HepG2 (cell line): Measurements from ENCODE around the gene CA11. TPM values are rescaled to one million over a fixed set of nuclear protein-coding genes. Genes with fewer than 3 reads are reported as not detected.

Source experiments
- ARNT ChIP-seq: fragments of 450-650 bp; IDR thresholded peaks from 2 replicates; pipeline ENCODE4 v1.6.1; 2017
- IKZF4 ChIP-seq: sonication (generic); formaldehyde crosslinking; IDR thresholded peaks from 2 replicates; pipeline ENCODE4 v1.5.1; 2020; ENCODE audit warnings: borderline replicate concordance, mild to moderate bottlenecking, low read depth, missing genetic modification reagents; ENCODE audit errors: not compliant biosample characterization
- KDM4B ChIP-seq: sonication (generic); formaldehyde crosslinking; IDR thresholded peaks from 2 replicates; pipeline ENCODE4 v1.4.0; 2020; ENCODE audit warnings: missing genetic modification reagents
- NFE2 ChIP-seq: sonication (generic); formaldehyde crosslinking; IDR thresholded peaks from 2 replicates; pipeline ENCODE4 v1.4.0; 2020; ENCODE audit warnings: missing genetic modification reagents
- SALL1 ChIP-seq: sonication (generic); formaldehyde crosslinking; IDR thresholded peaks from 2 replicates; pipeline ENCODE4 v1.8.0; 2022; ENCODE audit warnings: mild to moderate bottlenecking, missing genetic modification reagents
- TMF1 ChIP-seq: sonication (generic); formaldehyde crosslinking; IDR thresholded peaks from 2 replicates; pipeline ENCODE4 v1.8.1; 2022; ENCODE audit warnings: low read depth, missing genetic modification reagents
- ZNF775 ChIP-seq: sonication (generic); formaldehyde crosslinking; IDR thresholded peaks from 2 replicates; pipeline ENCODE4 v1.4.0; 2020; ENCODE audit warnings: missing genetic modification reagents, mild to moderate bottlenecking, moderate library complexity, borderline replicate concordance
- ZNF777 ChIP-seq: sonication (generic); formaldehyde crosslinking; IDR thresholded peaks from 2 replicates; pipeline ENCODE4 v1.4.0; 2020; ENCODE audit warnings: missing genetic modification reagents
- ZSCAN25 ChIP-seq: sonication (generic); formaldehyde crosslinking; IDR thresholded peaks from 2 replicates; pipeline ENCODE4 v1.8.0; 2022; ENCODE audit warnings: mild to moderate bottlenecking, missing genetic modification reagents
- ZZZ3 ChIP-seq: sonication (generic); formaldehyde crosslinking; IDR thresholded peaks from 2 replicates; pipeline ENCODE4 v1.4.0; 2020; ENCODE audit warnings: missing genetic modification reagents, mild to moderate bottlenecking, borderline replicate concordance
- polyA plus RNA-seq, 8 experiments: library from polyadenylated mRNA; depleted of rRNA in 3 of 8; stranded (reverse) in 7 of 8; unstranded in 1 of 8; fragments of >200 nt; fragmentation: Illumina TruSeq in 4 of 8; extraction: Trizol in 4 of 8; gene quantifications; 2 replicates each; pipeline versions ENCODE4 v1.2.1 to v1.2.3, GENCODE V29; 2011 to 2016; ENCODE audit warnings: low read depth in 4 of 8, missing spikeins in 1 of 8, mixed read lengths in 1 of 8; ENCODE audit not compliant: insufficient read depth in 1 of 8
- total RNA-seq, 5 experiments: library from RNA; depleted of rRNA; stranded (reverse); fragments of >200 nt; fragmentation: Illumina TruSeq; extraction: Trizol; gene quantifications; 2 replicates each; pipeline ENCODE4 v1.2.3, GENCODE V29; 2016; ENCODE audit warnings: low read depth in 1 of 5
- TF ChIP-seq, protein P1 (sequence below): sonication (generic); formaldehyde crosslinking; IDR thresholded peaks from 2 replicates; pipeline ENCODE4; 2020; ENCODE audit warnings: missing genetic modification reagents, mild to moderate bottlenecking, borderline replicate concordance
- TF ChIP-seq, protein P2 (sequence below): sonication (generic); formaldehyde crosslinking; IDR thresholded peaks from 2 replicates; pipeline ENCODE4 v1.4.0; 2020; ENCODE audit warnings: missing genetic modification reagents, borderline replicate concordance
- TF ChIP-seq, protein P3 (sequence below): sonication (generic); formaldehyde crosslinking; IDR thresholded peaks from 2 replicates; pipeline ENCODE4 v1.4.0; 2020; ENCODE audit warnings: missing genetic modification reagents, borderline replicate concordance
- TF ChIP-seq, protein P4 (sequence below): sonication (generic); formaldehyde crosslinking; IDR thresholded peaks from 2 replicates; pipeline ENCODE4 v1.4.0; 2020; ENCODE audit warnings: low read depth, mild to moderate bottlenecking, missing genetic modification reagents
- TF ChIP-seq, protein P5 (sequence below): sonication (generic); formaldehyde crosslinking; IDR thresholded peaks from 2 replicates; pipeline ENCODE4 v1.5.0; 2020; ENCODE audit warnings: mild to moderate bottlenecking, missing genetic modification reagents

CA11 gene
- total and polyA plus RNA-seq, 2 of the 13 experiments (the other 11 are each of a cell fraction or from before 2014, with no cell fraction given), result 0.41 to 0.58 TPM

DNA sequence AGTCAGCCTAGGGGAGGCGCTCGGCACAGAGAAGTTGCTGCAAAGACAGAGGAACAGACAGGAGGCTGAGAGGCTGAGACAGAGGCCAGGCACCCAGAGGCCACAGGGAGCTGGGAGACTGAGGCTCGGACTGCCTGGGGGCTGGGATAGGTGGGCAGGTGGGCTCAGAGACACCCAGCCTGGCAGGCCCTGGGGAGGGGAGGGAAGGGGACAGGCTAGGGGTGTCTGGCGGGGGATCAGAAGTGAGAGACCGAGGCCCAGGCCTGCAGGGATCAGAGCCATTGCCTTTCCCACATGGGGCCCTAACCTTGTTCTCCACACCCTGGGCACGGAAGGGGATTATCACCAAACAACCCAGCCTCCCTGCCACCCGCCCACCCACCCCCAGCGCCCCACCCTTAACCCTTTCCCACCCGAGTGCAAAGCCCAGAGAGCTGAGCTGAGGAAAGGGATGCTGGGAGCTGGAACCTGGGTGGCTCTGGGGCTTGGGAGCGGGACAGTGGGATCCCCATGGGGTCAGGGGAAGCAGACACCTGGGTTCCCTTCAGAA, 25.5 kb upstream of the CA11 start (continued):
- TF ChIP-seq TMF1 (CRISPR knock-in tag) (no peak), IKZF4 (CRISPR knock-in tag) (no peak), KDM4B (CRISPR knock-in tag) (no peak), ZNF777 (CRISPR knock-in tag) (no peak), SALL1 (CRISPR knock-in tag) (0 out of 2 replicates have a peak, but pooled peaks have one; percentile 9), ZSCAN25 (CRISPR knock-in tag) (no peak), NFE2 (CRISPR knock-in tag) (no peak), ARNT (no peak), ZNF775 (CRISPR knock-in tag) (no peak), ZZZ3 (CRISPR knock-in tag) (no peak)
- TF ChIP-seq, protein P1, sequence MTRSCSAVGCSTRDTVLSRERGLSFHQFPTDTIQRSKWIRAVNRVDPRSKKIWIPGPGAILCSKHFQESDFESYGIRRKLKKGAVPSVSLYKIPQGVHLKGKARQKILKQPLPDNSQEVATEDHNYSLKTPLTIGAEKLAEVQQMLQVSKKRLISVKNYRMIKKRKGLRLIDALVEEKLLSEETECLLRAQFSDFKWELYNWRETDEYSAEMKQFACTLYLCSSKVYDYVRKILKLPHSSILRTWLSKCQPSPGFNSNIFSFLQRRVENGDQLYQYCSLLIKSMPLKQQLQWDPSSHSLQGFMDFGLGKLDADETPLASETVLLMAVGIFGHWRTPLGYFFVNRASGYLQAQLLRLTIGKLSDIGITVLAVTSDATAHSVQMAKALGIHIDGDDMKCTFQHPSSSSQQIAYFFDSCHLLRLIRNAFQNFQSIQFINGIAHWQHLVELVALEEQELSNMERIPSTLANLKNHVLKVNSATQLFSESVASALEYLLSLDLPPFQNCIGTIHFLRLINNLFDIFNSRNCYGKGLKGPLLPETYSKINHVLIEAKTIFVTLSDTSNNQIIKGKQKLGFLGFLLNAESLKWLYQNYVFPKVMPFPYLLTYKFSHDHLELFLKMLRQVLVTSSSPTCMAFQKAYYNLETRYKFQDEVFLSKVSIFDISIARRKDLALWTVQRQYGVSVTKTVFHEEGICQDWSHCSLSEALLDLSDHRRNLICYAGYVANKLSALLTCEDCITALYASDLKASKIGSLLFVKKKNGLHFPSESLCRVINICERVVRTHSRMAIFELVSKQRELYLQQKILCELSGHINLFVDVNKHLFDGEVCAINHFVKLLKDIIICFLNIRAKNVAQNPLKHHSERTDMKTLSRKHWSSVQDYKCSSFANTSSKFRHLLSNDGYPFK (CRISPR knock-in tag), result no peak
- TF ChIP-seq, protein P2, sequence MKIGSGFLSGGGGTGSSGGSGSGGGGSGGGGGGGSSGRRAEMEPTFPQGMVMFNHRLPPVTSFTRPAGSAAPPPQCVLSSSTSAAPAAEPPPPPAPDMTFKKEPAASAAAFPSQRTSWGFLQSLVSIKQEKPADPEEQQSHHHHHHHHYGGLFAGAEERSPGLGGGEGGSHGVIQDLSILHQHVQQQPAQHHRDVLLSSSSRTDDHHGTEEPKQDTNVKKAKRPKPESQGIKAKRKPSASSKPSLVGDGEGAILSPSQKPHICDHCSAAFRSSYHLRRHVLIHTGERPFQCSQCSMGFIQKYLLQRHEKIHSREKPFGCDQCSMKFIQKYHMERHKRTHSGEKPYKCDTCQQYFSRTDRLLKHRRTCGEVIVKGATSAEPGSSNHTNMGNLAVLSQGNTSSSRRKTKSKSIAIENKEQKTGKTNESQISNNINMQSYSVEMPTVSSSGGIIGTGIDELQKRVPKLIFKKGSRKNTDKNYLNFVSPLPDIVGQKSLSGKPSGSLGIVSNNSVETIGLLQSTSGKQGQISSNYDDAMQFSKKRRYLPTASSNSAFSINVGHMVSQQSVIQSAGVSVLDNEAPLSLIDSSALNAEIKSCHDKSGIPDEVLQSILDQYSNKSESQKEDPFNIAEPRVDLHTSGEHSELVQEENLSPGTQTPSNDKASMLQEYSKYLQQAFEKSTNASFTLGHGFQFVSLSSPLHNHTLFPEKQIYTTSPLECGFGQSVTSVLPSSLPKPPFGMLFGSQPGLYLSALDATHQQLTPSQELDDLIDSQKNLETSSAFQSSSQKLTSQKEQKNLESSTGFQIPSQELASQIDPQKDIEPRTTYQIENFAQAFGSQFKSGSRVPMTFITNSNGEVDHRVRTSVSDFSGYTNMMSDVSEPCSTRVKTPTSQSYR (CRISPR knock-in tag), result no peak
- TF ChIP-seq, protein P3, sequence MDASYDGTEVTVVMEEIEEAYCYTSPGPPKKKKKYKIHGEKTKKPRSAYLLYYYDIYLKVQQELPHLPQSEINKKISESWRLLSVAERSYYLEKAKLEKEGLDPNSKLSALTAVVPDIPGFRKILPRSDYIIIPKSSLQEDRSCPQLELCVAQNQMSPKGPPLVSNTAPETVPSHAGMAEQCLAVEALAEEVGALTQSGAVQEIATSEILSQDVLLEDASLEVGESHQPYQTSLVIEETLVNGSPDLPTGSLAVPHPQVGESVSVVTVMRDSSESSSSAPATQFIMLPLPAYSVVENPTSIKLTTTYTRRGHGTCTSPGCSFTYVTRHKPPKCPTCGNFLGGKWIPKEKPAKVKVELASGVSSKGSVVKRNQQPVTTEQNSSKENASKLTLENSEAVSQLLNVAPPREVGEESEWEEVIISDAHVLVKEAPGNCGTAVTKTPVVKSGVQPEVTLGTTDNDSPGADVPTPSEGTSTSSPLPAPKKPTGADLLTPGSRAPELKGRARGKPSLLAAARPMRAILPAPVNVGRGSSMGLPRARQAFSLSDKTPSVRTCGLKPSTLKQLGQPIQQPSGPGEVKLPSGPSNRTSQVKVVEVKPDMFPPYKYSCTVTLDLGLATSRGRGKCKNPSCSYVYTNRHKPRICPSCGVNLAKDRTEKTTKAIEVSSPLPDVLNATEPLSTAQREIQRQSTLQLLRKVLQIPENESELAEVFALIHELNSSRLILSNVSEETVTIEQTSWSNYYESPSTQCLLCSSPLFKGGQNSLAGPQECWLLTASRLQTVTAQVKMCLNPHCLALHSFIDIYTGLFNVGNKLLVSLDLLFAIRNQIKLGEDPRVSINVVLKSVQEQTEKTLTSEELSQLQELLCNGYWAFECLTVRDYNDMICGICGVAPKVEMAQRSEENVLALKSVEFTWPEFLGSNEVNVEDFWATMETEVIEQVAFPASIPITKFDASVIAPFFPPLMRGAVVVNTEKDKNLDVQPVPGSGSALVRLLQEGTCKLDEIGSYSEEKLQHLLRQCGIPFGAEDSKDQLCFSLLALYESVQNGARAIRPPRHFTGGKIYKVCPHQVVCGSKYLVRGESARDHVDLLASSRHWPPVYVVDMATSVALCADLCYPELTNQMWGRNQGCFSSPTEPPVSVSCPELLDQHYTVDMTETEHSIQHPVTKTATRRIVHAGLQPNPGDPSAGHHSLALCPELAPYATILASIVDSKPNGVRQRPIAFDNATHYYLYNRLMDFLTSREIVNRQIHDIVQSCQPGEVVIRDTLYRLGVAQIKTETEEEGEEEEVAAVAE (CRISPR knock-in tag), result no peak
- TF ChIP-seq, protein P4, sequence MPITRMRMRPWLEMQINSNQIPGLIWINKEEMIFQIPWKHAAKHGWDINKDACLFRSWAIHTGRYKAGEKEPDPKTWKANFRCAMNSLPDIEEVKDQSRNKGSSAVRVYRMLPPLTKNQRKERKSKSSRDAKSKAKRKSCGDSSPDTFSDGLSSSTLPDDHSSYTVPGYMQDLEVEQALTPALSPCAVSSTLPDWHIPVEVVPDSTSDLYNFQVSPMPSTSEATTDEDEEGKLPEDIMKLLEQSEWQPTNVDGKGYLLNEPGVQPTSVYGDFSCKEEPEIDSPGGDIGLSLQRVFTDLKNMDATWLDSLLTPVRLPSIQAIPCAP (CRISPR knock-in tag), result no peak
- TF ChIP-seq, protein P5, sequence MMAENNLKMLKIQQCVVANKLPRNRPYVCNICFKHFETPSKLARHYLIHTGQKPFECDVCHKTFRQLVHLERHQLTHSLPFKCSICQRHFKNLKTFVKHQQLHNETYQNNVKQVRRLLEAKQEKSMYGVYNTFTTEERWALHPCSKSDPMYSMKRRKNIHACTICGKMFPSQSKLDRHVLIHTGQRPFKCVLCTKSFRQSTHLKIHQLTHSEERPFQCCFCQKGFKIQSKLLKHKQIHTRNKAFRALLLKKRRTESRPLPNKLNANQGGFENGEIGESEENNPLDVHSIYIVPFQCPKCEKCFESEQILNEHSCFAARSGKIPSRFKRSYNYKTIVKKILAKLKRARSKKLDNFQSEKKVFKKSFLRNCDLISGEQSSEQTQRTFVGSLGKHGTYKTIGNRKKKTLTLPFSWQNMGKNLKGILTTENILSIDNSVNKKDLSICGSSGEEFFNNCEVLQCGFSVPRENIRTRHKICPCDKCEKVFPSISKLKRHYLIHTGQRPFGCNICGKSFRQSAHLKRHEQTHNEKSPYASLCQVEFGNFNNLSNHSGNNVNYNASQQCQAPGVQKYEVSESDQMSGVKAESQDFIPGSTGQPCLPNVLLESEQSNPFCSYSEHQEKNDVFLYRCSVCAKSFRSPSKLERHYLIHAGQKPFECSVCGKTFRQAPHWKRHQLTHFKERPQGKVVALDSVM, result peak; percentile 94
